IMR-90 (cell line): ENCODE data around the gene PRSS8. TPM values are rescaled to one million over a fixed set of nuclear protein-coding genes. Genes with fewer than 3 reads are reported as not detected.

Experiments
- ATAC-seq: fragments of 200-7000 bp; cut with Tn5 transposase; 2 replicates; pipeline ENCODE4 v1.9.1; 2020; ENCODE audit warnings: low read depth, mild to moderate bottlenecking, moderate library complexity
- BruUV-seq: library from RNA; stranded (reverse); fragments of 400-500 nt; replicated peaks from 2 replicates; lab custom pipeline; 2021; lab: Mats Ljungman, UMichigan
- CTCF ChIA-PET: fragments of 300-600 bp; formaldehyde crosslinking; extraction: SDS; loops from one replicate; lab custom pipeline; 2021; ENCODE audit warnings: antibody characterized with exemption; lab: Yijun Ruan, JAX
- POLR2A ChIA-PET: fragments of 300-600 bp; sonication (Branson Sonifier 250); formaldehyde crosslinking; loops from one replicate; lab custom pipeline; 2022; ENCODE audit warnings: antibody characterized with exemption; ENCODE audit not compliant: unreplicated experiment; lab: Charles Lee
- DNase-seq: peaks from one replicate; pipeline ENCODE4 v3.0.0; 2013
- H2AFZ ChIP-seq: replicated peaks from 2 replicates; pipeline ENCODE3; 2013; ENCODE audit warnings: low read length, mild to moderate bottlenecking; ENCODE audit not compliant: poor library complexity
- H2AK5ac ChIP-seq: 2 replicates; pipeline ENCODE4 v1.6.1; 2013; ENCODE audit warnings: low read depth, low read length, inconsistent platforms
- H2AK9ac ChIP-seq: replicated peaks from 2 replicates; pipeline ENCODE3; 2013; ENCODE audit warnings: mild to moderate bottlenecking, low read depth, low read length, moderate library complexity; ENCODE audit not compliant: poor library complexity
- H2BK120ac ChIP-seq: 2 replicates; pipeline ENCODE4 v1.6.1; 2013; ENCODE audit warnings: low read depth, low read length, inconsistent platforms
- H2BK15ac ChIP-seq: 3 replicates; pipeline ENCODE4 v1.6.1; 2013; ENCODE audit warnings: low read depth, low read length, inconsistent platforms
- H2BK20ac ChIP-seq: 2 replicates; pipeline ENCODE4 v1.6.1; 2013; ENCODE audit warnings: low read depth, mild to moderate bottlenecking, inconsistent platforms, low read length, moderate library complexity
- H2BK5ac ChIP-seq: 2 replicates; pipeline ENCODE4 v1.6.1; 2013; ENCODE audit warnings: mild to moderate bottlenecking, low read depth, low read length, inconsistent platforms; ENCODE audit not compliant: poor library complexity, severe bottlenecking
- H3K14ac ChIP-seq: replicated peaks from 2 replicates; pipeline ENCODE4 v1.6.1; 2013; ENCODE audit warnings: low read depth, low read length, inconsistent platforms
- H3K18ac ChIP-seq: 2 replicates; pipeline ENCODE4 v1.6.1; 2013; ENCODE audit warnings: low read depth, low read length, control low read depth
- H3K23ac ChIP-seq: 2 replicates; pipeline ENCODE4 v1.6.1; 2013; ENCODE audit warnings: low read depth, low read length, inconsistent platforms
- H3K27ac ChIP-seq: 2 replicates; pipeline ENCODE4 v1.5.1; 2013; ENCODE audit warnings: mild to moderate bottlenecking, control low read depth, low read length; ENCODE audit not compliant: insufficient read depth
- H3K27me3 ChIP-seq: 2 replicates; pipeline ENCODE4 v1.6.1; 2013; ENCODE audit warnings: low read length; ENCODE audit not compliant: control insufficient read depth, insufficient read depth
- H3K36me3 ChIP-seq: 2 replicates; pipeline ENCODE4 v1.6.1; 2013; ENCODE audit warnings: low read length, mixed read lengths; ENCODE audit not compliant: control insufficient read depth, insufficient read depth
- H3K4ac ChIP-seq: 2 replicates; pipeline ENCODE4 v1.6.1; 2013; ENCODE audit warnings: low read depth, low read length, inconsistent platforms
- H3K4me1 ChIP-seq: 2 replicates; pipeline ENCODE4 v1.6.1; 2013; ENCODE audit warnings: low read length, mixed read lengths; ENCODE audit not compliant: control insufficient read depth, insufficient read depth
- H3K4me2 ChIP-seq: 2 replicates; pipeline ENCODE4 v1.6.1; 2013; ENCODE audit warnings: low read depth, mild to moderate bottlenecking, control low read depth, low read length, moderate library complexity
- H3K4me3 ChIP-seq: 2 replicates; pipeline ENCODE4 v1.5.1; 2013; ENCODE audit warnings: low read depth, mild to moderate bottlenecking, control low read depth, low read length, moderate library complexity; ENCODE audit not compliant: insufficient read depth
- H3K56ac ChIP-seq: 2 replicates; pipeline ENCODE4 v1.6.1; 2013; ENCODE audit warnings: low read length, inconsistent platforms; ENCODE audit not compliant: insufficient read depth; ENCODE audit errors: extremely low read depth
- H3K79me1 ChIP-seq, 2 experiments: 2 replicates each; pipeline ENCODE4 v1.6.1; 2013; ENCODE audit warnings: low read length in 2 of 2, inconsistent platforms in 1 of 2, low read depth in 1 of 2
- H3K9ac ChIP-seq: 2 replicates; pipeline ENCODE4 v1.6.1; 2013; ENCODE audit warnings: low read depth, low read length, control low read depth
- H3K9me1 ChIP-seq: 2 replicates; pipeline ENCODE4 v1.6.1; 2013; ENCODE audit warnings: low read length, inconsistent platforms; ENCODE audit not compliant: insufficient read depth
- H3K9me3 ChIP-seq: 2 replicates; pipeline ENCODE4 v1.6.1; 2013; ENCODE audit warnings: low read length; ENCODE audit not compliant: control insufficient read depth, insufficient read depth
- H4K20me1 ChIP-seq: 2 replicates; pipeline ENCODE4 v1.6.1; 2013; ENCODE audit warnings: low read length, inconsistent platforms; ENCODE audit not compliant: insufficient read depth
- H4K5ac ChIP-seq: 2 replicates; pipeline ENCODE4 v1.6.1; 2013; ENCODE audit warnings: mild to moderate bottlenecking, low read depth, low read length, control low read depth
- H4K8ac ChIP-seq, 2 experiments: 2 replicates each; pipeline ENCODE4 v1.6.1; 2013; ENCODE audit warnings: low read depth in 2 of 2, low read length in 2 of 2, control low read depth in 1 of 2, inconsistent platforms in 1 of 2
- H4K91ac ChIP-seq: 2 replicates; pipeline ENCODE4 v1.6.1; 2013; ENCODE audit warnings: low read depth, low read length, inconsistent platforms; ENCODE audit not compliant: insufficient read depth
- BHLHE40 ChIP-seq: fragments of 150-350 bp; IDR thresholded peaks from 2 replicates; pipeline ENCODE4 v1.6.1; 2016; ENCODE audit warnings: mild to moderate bottlenecking, low read depth, low read length
- CEBPB ChIP-seq: IDR thresholded peaks from 2 replicates; pipeline ENCODE4 v1.6.1; 2012; ENCODE audit warnings: low read depth, low read length, improper control_type of control experiment
- CHD1 ChIP-seq: IDR thresholded peaks from 2 replicates; pipeline ENCODE4 v1.6.1; 2012; ENCODE audit warnings: low read depth, low read length, improper control_type of control experiment
- CTCF ChIP-seq: conservative IDR thresholded peaks from 2 replicates; pipeline ENCODE4 v1.5.1; 2012; ENCODE audit warnings: mild to moderate bottlenecking, low read depth, low read length, improper control_type of control experiment
- ELK1 ChIP-seq: fragments of 150-350 bp; IDR thresholded peaks from 2 replicates; pipeline ENCODE4 v1.6.1; 2016; ENCODE audit warnings: low read depth, mild to moderate bottlenecking, low read length, moderate library complexity, borderline replicate concordance
- FOS ChIP-seq: fragments of 150-350 bp; IDR thresholded peaks from 2 replicates; pipeline ENCODE4 v1.6.1; 2016; ENCODE audit warnings: low read depth, low read length
- MAFK ChIP-seq: IDR thresholded peaks from 2 replicates; pipeline ENCODE4 v1.6.1; 2012; ENCODE audit warnings: low read depth, low read length, improper control_type of control experiment
- MAZ ChIP-seq: IDR thresholded peaks from 2 replicates; pipeline ENCODE4 v1.6.1; 2012; ENCODE audit warnings: low read depth, mild to moderate bottlenecking, low read length, improper control_type of control experiment, moderate library complexity, borderline replicate concordance
- MXI1 ChIP-seq: IDR thresholded peaks from 2 replicates; pipeline ENCODE4 v1.6.1; 2012; ENCODE audit warnings: low read depth, mild to moderate bottlenecking, low read length, moderate library complexity, borderline replicate concordance
- NFE2L2 ChIP-seq: fragments of 150-350 bp; IDR thresholded peaks from 2 replicates; pipeline ENCODE4 v1.6.1; 2016; ENCODE audit warnings: low read depth, mild to moderate bottlenecking, low read length
- POLR2A ChIP-seq: IDR thresholded peaks from 2 replicates; pipeline ENCODE4 v1.6.1; 2012; ENCODE audit warnings: mild to moderate bottlenecking, low read depth, low read length
- RAD21 ChIP-seq: IDR thresholded peaks from 2 replicates; pipeline ENCODE4 v1.6.1; 2012; ENCODE audit warnings: low read length, improper control_type of control experiment
- RCOR1 ChIP-seq: IDR thresholded peaks from 2 replicates; pipeline ENCODE4 v1.6.1; 2012; ENCODE audit warnings: mild to moderate bottlenecking, low read length, improper control_type of control experiment; ENCODE audit not compliant: insufficient replicate concordance
- RFX5 ChIP-seq: IDR thresholded peaks from 2 replicates; pipeline ENCODE4 v1.8.0; 2012; ENCODE audit warnings: low read depth, mild to moderate bottlenecking, low read length, moderate library complexity
- SMC3 ChIP-seq: fragments of 150-350 bp; IDR thresholded peaks from 2 replicates; pipeline ENCODE4 v1.6.1; 2016; ENCODE audit warnings: low read depth, mild to moderate bottlenecking, antibody characterized with exemption, low read length, moderate library complexity
- USF2 ChIP-seq: fragments of 150-350 bp; IDR thresholded peaks from 2 replicates; pipeline ENCODE4 v1.6.1; 2017; ENCODE audit warnings: mild to moderate bottlenecking, antibody characterized with exemption, low read length, low read depth
- WGBS, 2 experiments: methylation state at CpG; one replicate each; pipeline versions ENCODE4 v1.1.5 to v1.1.7; 2013; ENCODE audit warnings: missing lambda C conversion rate in 2 of 2; ENCODE audit not compliant: insufficient read length in 1 of 2; ENCODE audit errors: extremely low coverage in 2 of 2; 5-methylcytosine and 5-hydroxymethylcytosine counted together
- dilution Hi-C: fragments of 300-500 bp; cut with HindIII; formaldehyde crosslinking; loops from one replicate; pipeline ENCODE4 v1.14.3; 2018; ENCODE audit warnings: low sequenced_read_pairs; ENCODE audit not compliant: unreplicated experiment
- in situ Hi-C: fragments of 300-500 bp; cut with MboI; formaldehyde crosslinking; loops from 3 replicates; pipeline ENCODE4 v1.14.3; 2019; ENCODE audit warnings: low sequenced_read_pairs, inconsistent platforms, mixed read lengths
- intact Hi-C: fragments of 100-400 bp; cut with micrococcal nuclease; formaldehyde crosslinking; loops from 2 replicates; pipeline ENCODE4 v1.10.0; 2022
- polyA plus RNA-seq, 3 experiments: library from polyadenylated mRNA; depleted of rRNA; stranded (reverse); fragments of >200 nt; gene quantifications; 2 replicates each; pipeline ENCODE4 v1.2.3, GENCODE V29; 2012; ENCODE audit warnings: low replicate concordance in 1 of 3
- total RNA-seq: library from RNA; depleted of rRNA; stranded (reverse); fragments of >200 nt; gene quantifications from 2 replicates; pipeline ENCODE4 v1.2.3, GENCODE V29; 2012

The PRSS8 gene
- total and polyA plus RNA-seq, 2 of the 4 experiments (the other 2 are of a cell fraction), result not detected

GRCh38 chr16:31125844-31126243 is 9.7 kb downstream of the PRSS8 start:
- Histone ChIP-seq H4K8ac (no peak overlapping the region), H3K14ac (no peak overlapping the region), H2BK20ac (no peak overlapping the region), H3K4me1 (no peaks in the 10 kb centered on the region), H4K5ac (no peak overlapping the region), H3K56ac (no peak overlapping the region), H3K9me1 (no peaks in the 10 kb centered on the region), H4K91ac (no peak overlapping the region), H3K36me3 (peaks cover 36% of the 10 kb centered on the region), H3K4me2 (no peak overlapping the region), H3K9ac (no peak overlapping the region), H3K4ac (no peak overlapping the region), H2AK5ac (no peak overlapping the region), H3K27ac (no peak overlapping the region), H4K20me1 (no peaks in the 10 kb centered on the region), H3K4me3 (no peak overlapping the region), H2BK15ac (no peak overlapping the region), H2AFZ (no peak overlapping the region), H3K23ac (no peak overlapping the region), H2BK120ac (no peak overlapping the region), H2AK9ac (peak overlapping the region; percentile 65), H3K79me1 (peaks cover 0 to 5% of the 10 kb centered on the region in 2 experiments; a peak in 3 of 4 replicates), H3K27me3 (no peaks in the 10 kb centered on the region), H2BK5ac (no peak overlapping the region), H3K18ac (no peak overlapping the region), H3K9me3 (no peaks in the 10 kb centered on the region)
- ChIA-PET POLR2A (no interaction called here), CTCF (no interaction called here)
- TF ChIP-seq RAD21 (no peak), POLR2A (no peak), CHD1 (no peak), RCOR1 (no peak), CTCF (no peak), NFE2L2 (no peak), ELK1 (no peak), MAZ (no peak), USF2 (no peak), RFX5 (no peak), BHLHE40 (no peak), SMC3 (no peak), FOS (no peak), CEBPB (no peak), MAFK (no peak), MXI1 (no peak)
- no peak for ATAC-seq
- no peak for DNase-seq
- in situ Hi-C loops (no loop called here), dilution Hi-C loops (no loop called here), intact Hi-C loops (no loop called here)
- WGBS, 2 experiments, result 93% methylated on average over 2 of the region's 3 CpGs; no CpG with 5 or more reads in 1 of the 2 experiments
- BruUV-seq, result no TSS peak
